ENCODE data around the gene MYBPH. TPM values are rescaled to one million over a fixed set of nuclear protein-coding genes. Genes with fewer than 3 reads are reported as not detected.

The MYBPH gene
- total RNA-seq, 2 donors from 2014 or later, result not detected

- intact Hi-C loops (cut with DNase I), result no loop called here
- Histone ChIP-seq H3K4me3 (no peak overlapping the region), H3K27me3 (no peaks in the 10 kb centered on the region), H3K27ac (no peak overlapping the region), H3K9ac (ENCODE audit: low read depth in 2 of 2, low read length in 2 of 2) (no peak overlapping the region), H3K4me1 (no peaks in the 10 kb centered on the region), H3K36me3 (no peaks in the 10 kb centered on the region), H3K9me3 (no peaks in the 10 kb centered on the region)
- no peak for TF ChIP-seq CTCF (IDR thresholded peaks at IDR 0.05)
- no peak for DNase-seq
Observed at GRCh38 chr1:203175827-203176241, 208 bp upstream of the MYBPH start.

- Histone ChIP-seq H3K36me3 (no peaks in the 10 kb centered on the region), H3K4me1 (no peaks in the 10 kb centered on the region), H3K4me3 (no peak overlapping the region), H3K27ac (no peak overlapping the region), H3K27me3 (no peaks in the 10 kb centered on the region), H3K9ac (ENCODE audit: low read depth in 2 of 2, low read length in 2 of 2) (no peak overlapping the region), H3K9me3 (no peaks in the 10 kb centered on the region)
- intact Hi-C loops (cut with DNase I), result loop anchor here (5.0 kb wide), 1 partner anchor 57 kb away; no protein-coding TSS in a partner anchor
- no peak for DNase-seq
- TF ChIP-seq CTCF (IDR thresholded peaks at IDR 0.05), result no peak
Observed at GRCh38 chr1:203174324-203174985, 1.2 kb downstream of the MYBPH start.

- no peak for TF ChIP-seq CTCF (IDR thresholded peaks at IDR 0.05)
- no peak overlapping the region for H3K27ac ChIP-seq
- no peak for DNase-seq
- intact Hi-C loops (cut with DNase I), result loop anchor here (2.0 to 5.0 kb wide), 2 partner anchors 56 to 135 kb away; no protein-coding TSS in a partner anchor
- no peaks in the 10 kb centered on the region for H3K36me3 ChIP-seq
- no peak overlapping the region for H3K4me3 ChIP-seq
- no peaks in the 10 kb centered on the region for H3K4me1 ChIP-seq
- H3K9me3 ChIP-seq, result no peaks in the 10 kb centered on the region
- no peaks in the 10 kb centered on the region for H3K27me3 ChIP-seq
- no peak overlapping the region for H3K9ac ChIP-seq (ENCODE audit: low read depth in 2 of 2, low read length in 2 of 2)
Observed at GRCh38 chr1:203173566-203173965, 2.1 kb downstream of the MYBPH start.

- intact Hi-C loops (cut with DNase I), result loop anchor here (2.0 to 5.0 kb wide), 2 partner anchors 56 to 134 kb away; no protein-coding TSS in a partner anchor
- Histone ChIP-seq H3K9me3 (no peaks in the 10 kb centered on the region), H3K4me3 (no peak overlapping the region), H3K36me3 (no peaks in the 10 kb centered on the region), H3K27me3 (no peaks in the 10 kb centered on the region), H3K9ac (ENCODE audit: low read depth in 2 of 2, low read length in 2 of 2) (no peak overlapping the region), H3K4me1 (no peaks in the 10 kb centered on the region), H3K27ac (no peak overlapping the region)
- TF ChIP-seq CTCF (IDR thresholded peaks at IDR 0.05), result no peak
- no peak for DNase-seq
Observed at GRCh38 chr1:203173011-203173555, 2.5 kb downstream of the MYBPH start.

GRCh38 chr1:203172184-203173010, 3.2 kb downstream of the MYBPH start:
- no peaks in the 10 kb centered on the region for H3K27me3 ChIP-seq
- no peak overlapping the region for H3K9ac ChIP-seq (ENCODE audit: low read depth in 2 of 2, low read length in 2 of 2)
- no peaks in the 10 kb centered on the region for H3K36me3 ChIP-seq
- H3K4me1 ChIP-seq, result no peaks in the 10 kb centered on the region
- no peak overlapping the region for H3K4me3 ChIP-seq
- intact Hi-C loops (cut with DNase I), result loop anchor here (2.0 to 5.0 kb wide), 2 partner anchors 55 to 134 kb away; no protein-coding TSS in a partner anchor
- no peak overlapping the region for H3K27ac ChIP-seq
- H3K9me3 ChIP-seq, result no peaks in the 10 kb centered on the region
- peak; percentile 67 for DNase-seq
- peak; percentile 83 for TF ChIP-seq CTCF (IDR thresholded peaks at IDR 0.05)
